Activated T-helper 2 cell treated with anti-CD3 and anti-CD28 coated beads, Interferon-gamma antibody, Interleukin-2, Interleukin-4, amounts not matched to agents 10 μg/mL and 5 μg/mL and 100 μg/mL, durations not matched to agents 14 hours and 24 hours and 36 hours (primary cell): ENCODE data around the gene MED15. TPM values are rescaled to one million over a fixed set of nuclear protein-coding genes. Genes with fewer than 3 reads are reported as not detected.
A peak's percentile ranks its signal among the peaks of the same experiment; 100 is the strongest.

Experiments
- DNase-seq: peaks from one replicate; pipeline ENCODE4 v3.0.0; 2021; ENCODE audit warnings: low spot score
- H3K27ac Mint-ChIP-seq: one replicate; pipeline ENCODE4 v1.8.0; 2021; ENCODE audit warnings: mixed read lengths
- H3K27me3 Mint-ChIP-seq: one replicate; pipeline ENCODE4 v1.8.0; 2021; ENCODE audit warnings: low read depth, mixed read lengths
- H3K36me3 Mint-ChIP-seq: one replicate; pipeline ENCODE4 v1.8.0; 2021; ENCODE audit warnings: low read depth, mixed read lengths
- H3K4me1 Mint-ChIP-seq: one replicate; pipeline ENCODE4 v1.8.0; 2021; ENCODE audit warnings: low read depth, mixed read lengths
- H3K4me3 Mint-ChIP-seq: one replicate; pipeline ENCODE4 v1.8.0; 2021; ENCODE audit warnings: low read depth, mild to moderate bottlenecking, moderate library complexity, mixed read lengths
- H3K9me3 Mint-ChIP-seq: one replicate; pipeline ENCODE4 v1.8.0; 2021; ENCODE audit warnings: mixed read lengths
- intact Hi-C: fragments of 100-400 bp; cut with micrococcal nuclease; formaldehyde crosslinking; loops from one replicate; pipeline ENCODE4 v1.15.1; 2023
- total RNA-seq: library from RNA; stranded (reverse); gene quantifications from 2 replicates; pipeline ENCODE4 v1.2.3, GENCODE V29; 2022

Gene MED15
- total RNA-seq, 1 donor from 2014 or later = 123 TPM

DNA sequence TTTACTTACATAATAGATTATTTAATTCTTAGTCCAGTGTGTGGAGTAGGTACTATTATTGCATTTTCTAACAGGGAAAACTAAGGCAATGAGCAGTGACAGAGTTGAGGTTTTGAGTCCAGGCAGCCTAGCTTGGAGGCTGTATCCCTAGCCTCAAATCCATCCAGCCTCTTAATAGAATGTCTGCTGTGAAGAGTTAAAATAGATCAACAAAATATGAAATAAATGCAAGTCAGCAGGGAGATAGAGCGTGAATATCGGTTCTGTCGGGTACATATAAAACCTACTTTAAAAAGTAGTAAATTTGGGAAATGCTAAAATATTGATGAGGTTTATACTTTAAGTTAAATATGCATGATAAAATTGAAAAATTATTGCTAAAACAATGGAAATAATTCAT lies 53.3 kb downstream of the MED15 start:
- Mint-ChIP-seq H3K27ac (no peak overlapping the region), H3K36me3 (peaks cover 89% of the 10 kb centered on the region), H3K9me3 (peaks cover 11% of the 10 kb centered on the region), H3K4me1 (peaks cover 55% of the 10 kb centered on the region), H3K27me3 (no peaks in the 10 kb centered on the region), H3K4me3 (no peak overlapping the region)
- intact Hi-C loops = loop anchor here (5.0 to 10.0 kb wide), 2 partner anchors 136 to 137 kb away; no protein-coding TSS in a partner anchor
- DNase-seq = no peak

DNA sequence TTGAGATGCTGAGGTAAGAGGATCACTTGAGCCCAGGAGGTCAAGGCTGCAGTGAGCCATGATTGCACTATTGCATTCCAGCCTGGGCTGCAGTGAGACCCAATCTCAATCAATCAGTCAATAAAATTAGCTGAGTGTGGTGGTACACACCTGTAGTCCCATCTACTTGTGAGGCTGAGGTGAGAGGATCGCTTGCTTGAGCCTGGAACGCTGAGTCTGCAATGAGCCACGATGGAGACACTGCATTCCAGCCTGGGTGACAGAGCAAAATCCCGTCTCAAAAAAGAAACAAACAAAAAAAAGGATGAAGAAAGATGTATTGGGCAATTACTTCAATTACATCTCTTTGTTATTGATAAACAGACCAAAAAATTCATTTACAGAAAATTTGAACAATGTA lies 54.5 kb downstream of the MED15 start:
- H3K36me3 Mint-ChIP-seq = peaks cover 87% of the 10 kb centered on the region
- H3K4me1 Mint-ChIP-seq = peaks cover 54% of the 10 kb centered on the region

DNA sequence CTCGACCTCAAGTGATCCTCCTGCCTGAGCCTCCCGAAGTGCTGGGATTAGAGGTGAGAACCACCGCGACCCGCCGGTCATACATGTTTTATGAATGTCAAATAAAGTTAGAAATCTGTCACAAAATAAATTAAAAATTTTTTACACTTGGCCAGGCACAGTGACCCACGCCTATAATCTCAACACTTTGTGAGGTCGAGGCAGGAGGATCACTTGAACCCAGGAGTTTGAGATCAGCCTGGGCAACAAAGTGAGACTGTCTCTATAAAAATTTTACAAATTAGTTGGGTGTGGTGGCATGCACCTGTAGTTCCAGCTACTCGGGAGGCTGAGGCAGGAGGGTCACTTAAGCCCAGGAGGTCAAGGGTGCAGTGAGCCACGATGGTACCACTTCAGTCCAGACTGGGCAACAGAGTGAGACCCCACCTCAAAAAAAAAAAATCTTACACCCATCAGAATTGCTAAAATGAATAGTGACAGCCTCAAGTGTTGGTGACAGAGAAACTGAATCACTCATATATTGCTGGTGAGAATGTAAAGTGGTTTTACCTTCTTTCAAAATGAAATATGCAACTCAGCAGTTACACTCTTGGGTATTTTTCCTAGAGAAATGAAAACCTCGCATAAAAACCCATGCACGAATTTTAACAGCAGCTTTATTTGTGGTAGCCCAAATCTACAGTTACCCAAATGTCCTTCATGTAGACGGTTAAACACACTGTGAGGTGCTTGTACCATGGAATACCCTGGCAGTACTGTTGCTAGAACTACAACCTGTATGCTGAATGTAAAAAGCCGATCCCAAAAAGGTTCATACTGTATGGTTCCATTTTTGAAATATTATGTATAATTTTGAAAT lies 55.4 kb downstream of the MED15 start:
- peaks cover 11% of the 10 kb centered on the region for H3K9me3 Mint-ChIP-seq
- H3K27ac Mint-ChIP-seq = peak overlapping the region; percentile 44
- intact Hi-C loops = loop anchor here (2.0 to 10.0 kb wide), 3 partner anchors 62 to 138 kb away; no protein-coding TSS in a partner anchor
- DNase-seq = no peak
- H3K4me3 Mint-ChIP-seq = no peak overlapping the region
- peaks cover 53% of the 10 kb centered on the region for H3K4me1 Mint-ChIP-seq
- H3K27me3 Mint-ChIP-seq = no peaks in the 10 kb centered on the region
- peaks cover 87% of the 10 kb centered on the region for H3K36me3 Mint-ChIP-seq

More for the DNA sequence above, 54.5 kb downstream of the MED15 start:
- H3K4me3 Mint-ChIP-seq = no peak overlapping the region
- H3K27me3 Mint-ChIP-seq = no peaks in the 10 kb centered on the region
- peaks cover 11% of the 10 kb centered on the region for H3K9me3 Mint-ChIP-seq
- no peak for DNase-seq
- H3K27ac Mint-ChIP-seq = no peak overlapping the region
- intact Hi-C loops = loop anchor here (2.0 to 10.0 kb wide), 3 partner anchors 63 to 137 kb away; no protein-coding TSS in a partner anchor

DNA sequence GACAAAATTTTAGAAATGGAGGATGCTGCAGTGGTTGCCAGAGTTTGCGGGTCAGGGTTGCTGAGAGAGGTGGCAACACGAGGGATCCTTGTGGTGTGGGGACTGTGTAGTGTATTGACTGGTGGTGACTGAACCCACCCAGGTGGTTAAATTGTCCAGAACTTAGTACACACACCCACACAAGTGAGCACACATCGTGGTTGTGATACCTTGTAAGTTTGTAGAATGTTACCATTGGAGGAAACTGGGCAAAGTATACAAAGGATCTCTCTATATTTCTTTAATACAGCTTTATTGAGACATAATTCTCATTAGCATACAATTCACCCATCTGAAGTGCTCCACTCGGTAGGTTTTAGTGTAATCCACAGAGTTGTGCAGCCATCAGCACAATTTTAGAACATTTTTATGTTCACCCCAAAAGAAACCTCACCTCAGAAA lies 56.1 kb downstream of the MED15 start:
- Mint-ChIP-seq H3K27ac (peak overlapping the region; percentile 44), H3K4me1 (peaks cover 55% of the 10 kb centered on the region), H3K9me3 (peaks cover 9% of the 10 kb centered on the region), H3K4me3 (no peak overlapping the region), H3K27me3 (no peaks in the 10 kb centered on the region), H3K36me3 (peaks cover 87% of the 10 kb centered on the region)
- intact Hi-C loops = loop anchor here (2.0 to 10.0 kb wide), 3 partner anchors 61 to 139 kb away; no protein-coding TSS in a partner anchor
- DNase-seq = no peak

DNA sequence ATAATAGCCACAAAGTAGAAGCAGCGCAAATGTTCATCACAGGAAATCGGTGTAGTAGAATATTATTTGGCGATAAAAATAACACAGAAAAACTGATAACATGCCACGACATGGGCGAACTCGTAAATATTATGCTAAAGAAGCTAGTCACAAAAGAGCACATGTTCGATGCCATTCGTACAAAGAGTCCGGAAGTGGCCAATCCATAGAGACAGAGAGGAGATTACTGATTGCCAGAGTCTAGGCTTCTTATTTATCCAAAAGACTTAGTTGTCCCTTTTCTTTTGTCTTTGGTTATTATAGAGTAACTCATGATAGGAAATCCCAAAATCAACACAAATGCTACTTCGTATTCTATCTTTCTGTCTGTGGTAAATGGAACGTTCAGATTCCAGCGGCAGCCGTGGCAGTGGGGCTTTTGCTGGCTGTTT lies 56.5 kb downstream of the MED15 start:
- intact Hi-C loops = loop anchor here (2.0 to 10.0 kb wide), 3 partner anchors 61 to 139 kb away; no protein-coding TSS in a partner anchor
- Mint-ChIP-seq H3K27ac (peak overlapping the region; percentile 56), H3K27me3 (no peaks in the 10 kb centered on the region), H3K4me3 (no peak overlapping the region), H3K9me3 (peaks cover 5% of the 10 kb centered on the region), H3K4me1 (peaks cover 56% of the 10 kb centered on the region), H3K36me3 (peaks cover 87% of the 10 kb centered on the region)
- no peak for DNase-seq

DNA sequence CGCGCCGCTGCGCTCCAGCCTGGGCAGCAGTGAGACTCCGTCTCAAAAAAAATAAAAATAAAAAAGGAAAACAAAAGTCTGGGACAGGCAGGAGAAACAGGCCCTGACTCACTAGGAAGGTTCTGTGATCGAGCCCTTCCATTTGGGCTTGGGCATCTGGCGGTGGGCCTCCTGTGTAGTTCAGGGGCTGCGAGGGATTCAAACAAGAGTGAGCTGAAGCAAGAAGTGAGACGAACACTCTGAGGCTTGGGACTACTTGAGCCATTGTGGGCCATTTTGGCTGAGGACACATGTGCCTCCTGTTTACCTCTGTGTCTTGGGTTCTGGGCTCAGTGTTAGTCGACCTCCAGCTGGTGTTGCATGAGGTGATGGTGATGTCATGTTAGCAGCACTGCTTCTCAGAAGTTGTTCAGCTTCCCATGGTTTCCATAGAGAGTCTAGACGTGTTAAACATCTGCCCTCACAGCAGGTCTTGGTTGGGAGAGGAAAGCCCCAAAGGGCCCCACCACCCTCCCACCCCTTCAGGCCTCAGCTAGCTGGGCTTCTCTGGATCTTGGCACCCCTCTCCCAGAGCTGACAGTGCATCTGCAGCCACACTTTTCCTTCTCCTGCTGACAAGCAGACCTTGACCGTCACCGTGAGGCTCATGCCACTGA lies 57.8 kb downstream of the MED15 start:
- no peak overlapping the region for H3K27ac Mint-ChIP-seq
- no peaks in the 10 kb centered on the region for H3K9me3 Mint-ChIP-seq
- no peaks in the 10 kb centered on the region for H3K27me3 Mint-ChIP-seq
- peaks cover 62% of the 10 kb centered on the region for H3K4me1 Mint-ChIP-seq
- intact Hi-C loops = loop anchor here (10.0 kb wide), 1 partner anchor 140 kb away; no protein-coding TSS in a partner anchor
- peaks cover 86% of the 10 kb centered on the region for H3K36me3 Mint-ChIP-seq
- no peak for DNase-seq
- H3K4me3 Mint-ChIP-seq = no peak overlapping the region

DNA sequence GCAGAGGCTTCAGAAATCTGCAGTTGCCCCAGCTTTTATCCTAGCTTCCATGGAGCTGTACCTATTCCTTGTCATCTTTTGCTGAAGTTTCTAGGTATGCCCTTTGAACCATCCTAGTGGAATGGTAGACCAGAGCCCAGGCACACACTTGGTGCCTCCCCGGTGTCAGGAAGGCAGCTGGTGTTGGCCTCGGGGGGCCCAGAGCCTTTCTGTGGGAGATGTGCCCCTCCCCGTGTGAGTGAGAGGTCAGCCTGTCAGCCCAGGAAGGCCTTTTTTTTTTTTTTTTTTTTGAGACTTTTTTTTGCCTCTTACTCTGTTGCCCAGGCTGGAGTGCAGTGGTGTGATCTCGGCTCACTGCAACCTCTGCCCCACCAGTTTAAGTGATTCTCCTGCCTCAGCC lies 58.4 kb downstream of the MED15 start:
- DNase-seq = no peak
- intact Hi-C loops = loop anchor here (10.0 kb wide), 1 partner anchor 141 kb away; no protein-coding TSS in a partner anchor
- Mint-ChIP-seq H3K4me1 (peaks cover 65% of the 10 kb centered on the region), H3K9me3 (no peaks in the 10 kb centered on the region), H3K4me3 (no peak overlapping the region), H3K27me3 (no peaks in the 10 kb centered on the region), H3K27ac (no peak overlapping the region), H3K36me3 (peaks cover 82% of the 10 kb centered on the region)

DNA sequence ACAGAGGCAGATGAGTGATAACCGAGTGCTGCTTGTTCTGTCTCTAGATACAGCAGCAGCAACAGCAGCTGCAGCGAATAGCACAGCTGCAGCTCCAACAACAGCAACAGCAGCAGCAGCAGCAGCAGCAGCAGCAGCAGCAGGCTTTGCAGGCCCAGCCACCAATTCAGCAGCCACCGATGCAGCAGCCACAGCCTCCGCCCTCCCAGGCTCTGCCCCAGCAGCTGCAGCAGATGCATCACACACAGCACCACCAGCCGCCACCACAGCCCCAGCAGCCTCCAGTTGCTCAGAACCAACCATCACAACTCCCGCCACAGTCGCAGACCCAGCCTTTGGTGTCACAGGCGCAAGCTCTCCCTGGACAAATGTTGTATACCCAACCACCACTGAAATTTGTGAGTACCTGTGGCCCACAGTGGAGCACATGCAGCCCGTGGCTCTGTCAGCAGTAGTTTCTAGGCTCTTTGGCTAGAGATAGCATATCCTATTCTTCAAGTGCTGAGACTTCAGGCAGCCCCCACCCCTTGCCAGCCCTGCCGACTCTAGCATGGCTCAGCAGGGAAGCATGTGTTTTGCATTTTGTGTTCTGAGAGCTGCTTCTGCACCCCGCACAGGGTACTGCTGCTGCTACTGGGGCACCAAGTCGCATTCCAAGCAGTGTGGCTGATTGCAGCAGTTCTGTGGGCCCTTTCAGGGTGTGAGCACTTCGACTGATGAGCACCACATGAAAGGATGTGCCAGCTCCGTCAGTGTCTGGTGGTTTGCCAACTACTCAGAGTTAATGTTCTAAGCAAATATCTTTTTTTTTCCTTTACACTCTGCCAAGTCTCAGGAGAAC lies 59.2 kb downstream of the MED15 start:
- no peak for DNase-seq
- no peaks in the 10 kb centered on the region for H3K27me3 Mint-ChIP-seq
- peaks cover 72% of the 10 kb centered on the region for H3K4me1 Mint-ChIP-seq
- H3K9me3 Mint-ChIP-seq = no peaks in the 10 kb centered on the region
- intact Hi-C loops = loop anchor here (10.0 kb wide), 1 partner anchor 142 kb away; no protein-coding TSS in a partner anchor
- H3K27ac Mint-ChIP-seq = no peak overlapping the region
- peaks cover 83% of the 10 kb centered on the region for H3K36me3 Mint-ChIP-seq
- no peak overlapping the region for H3K4me3 Mint-ChIP-seq

DNA sequence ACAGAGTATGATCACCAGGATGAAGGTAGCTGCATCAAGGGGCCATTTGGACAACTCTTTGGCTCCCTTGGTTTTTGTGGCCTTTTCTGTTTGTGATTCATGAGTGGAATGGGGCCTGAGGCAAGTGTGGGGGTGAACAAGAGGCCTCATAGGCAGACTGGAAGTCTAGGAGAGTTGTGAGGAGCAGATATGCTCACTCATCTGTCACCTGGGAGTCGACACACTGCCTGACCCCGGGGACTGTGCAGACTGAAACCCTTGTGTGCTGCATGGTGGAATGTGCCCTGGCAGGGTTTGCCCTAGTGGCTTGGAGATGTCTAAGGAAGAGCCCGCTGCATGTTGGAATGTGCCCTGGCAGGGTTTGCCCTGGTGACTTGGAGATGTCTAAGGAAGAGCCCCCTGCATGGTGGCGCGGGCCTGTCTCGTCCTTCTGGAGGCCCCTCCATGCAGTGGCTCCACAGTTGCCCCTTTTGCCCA lies 60.0 kb downstream of the MED15 start:
- no peaks in the 10 kb centered on the region for H3K27me3 Mint-ChIP-seq
- H3K9me3 Mint-ChIP-seq = no peaks in the 10 kb centered on the region
- DNase-seq = no peak
- H3K27ac Mint-ChIP-seq = no peak overlapping the region
- intact Hi-C loops = loop anchor here (10.0 kb wide), 1 partner anchor 143 kb away; no protein-coding TSS in a partner anchor
- peaks cover 72% of the 10 kb centered on the region for H3K4me1 Mint-ChIP-seq
- H3K4me3 Mint-ChIP-seq = no peak overlapping the region
- peaks cover 87% of the 10 kb centered on the region for H3K36me3 Mint-ChIP-seq

DNA sequence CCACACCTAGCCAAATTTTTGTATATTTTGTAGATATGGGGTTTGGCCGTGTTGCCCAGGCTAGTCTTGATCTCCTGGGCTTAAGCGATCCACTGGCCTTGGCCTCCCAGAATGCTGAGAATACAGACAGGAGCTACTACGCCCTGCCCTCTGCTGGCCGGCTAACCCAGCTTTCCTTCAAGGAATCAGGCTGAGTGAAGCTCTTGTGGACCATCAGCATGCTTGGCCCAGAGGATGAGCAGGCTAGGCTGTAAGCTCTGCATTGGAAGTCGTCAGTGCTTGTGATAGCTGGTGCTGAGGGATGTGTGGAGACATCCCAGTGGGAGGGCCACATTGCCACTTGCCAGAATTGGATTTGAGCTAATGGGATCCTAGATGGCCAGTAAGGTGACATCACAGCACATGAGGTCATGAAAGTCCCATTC lies 60.6 kb downstream of the MED15 start:
- Mint-ChIP-seq H3K36me3 (peaks cover 86% of the 10 kb centered on the region), H3K4me3 (no peak overlapping the region), H3K4me1 (peaks cover 69% of the 10 kb centered on the region), H3K27me3 (no peaks in the 10 kb centered on the region), H3K9me3 (no peaks in the 10 kb centered on the region), H3K27ac (no peak overlapping the region)
- intact Hi-C loops = loop anchor here (10.0 kb wide), 1 partner anchor 143 kb away; no protein-coding TSS in a partner anchor
- no peak for DNase-seq

DNA sequence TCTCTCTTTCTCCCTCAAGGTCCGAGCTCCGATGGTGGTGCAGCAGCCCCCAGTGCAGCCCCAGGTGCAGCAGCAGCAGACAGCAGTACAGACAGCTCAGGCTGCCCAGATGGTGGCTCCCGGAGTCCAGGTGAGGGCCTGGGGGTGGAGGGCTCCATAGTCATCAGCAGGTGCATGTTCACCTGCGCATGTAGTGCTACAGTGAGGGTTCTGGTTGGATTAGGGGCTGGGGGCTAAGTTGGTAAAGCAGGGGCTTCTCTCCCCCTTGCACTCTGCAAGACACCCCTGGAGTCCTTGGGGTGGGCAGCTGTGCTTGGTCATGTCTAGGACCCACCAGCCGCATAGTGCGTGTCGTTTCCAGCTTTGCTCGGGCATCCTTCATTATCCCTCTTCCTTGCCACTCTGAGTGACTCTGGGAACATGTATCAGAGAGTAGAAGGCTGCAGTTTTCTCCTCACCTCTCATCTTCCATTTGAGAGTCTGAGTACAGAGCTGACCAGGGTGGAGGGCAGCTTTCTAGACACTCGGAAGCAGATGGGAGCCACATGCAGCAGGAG lies 61.2 kb downstream of the MED15 start:
- Mint-ChIP-seq H3K4me3 (no peak overlapping the region), H3K27ac (peak overlapping the region; percentile 68), H3K9me3 (no peaks in the 10 kb centered on the region), H3K36me3 (peaks cover 87% of the 10 kb centered on the region), H3K27me3 (no peaks in the 10 kb centered on the region), H3K4me1 (peaks cover 63% of the 10 kb centered on the region)
- DNase-seq = no peak
- intact Hi-C loops = loop anchor here (10.0 kb wide), 1 partner anchor 144 kb away; no protein-coding TSS in a partner anchor
